ENCODE measurements around the gene RMDN2. TPM values are rescaled to one million over a fixed set of nuclear protein-coding genes. Genes with fewer than 3 reads are reported as not detected.

Gene RMDN2
- total RNA-seq, 4 donors from 2014 or later, result 9.6 to 14.4 (median 12.0) TPM

- TF ChIP-seq EP300 (IDR thresholded peaks at IDR 0.05), result no peak
- 54 to 57% methylated on average over 3 of the region's 3 CpGs for WGBS, 2 donors
- no peaks in the 10 kb centered on the region for H3K36me3 ChIP-seq
- no peak overlapping the region for H3K27ac ChIP-seq
- H3K4me3 ChIP-seq, result no peak overlapping the region
- H3K4me1 ChIP-seq, result peaks cover 0 to 16% (median 7%) of the 10 kb centered on the region in 4 donors
- no peaks in the 10 kb centered on the region for H3K9me3 ChIP-seq
- no peaks in the 10 kb centered on the region for H3K27me3 ChIP-seq
- DNase-seq (ENCODE audit: low spot score in 2 of 2), result no peak
These were observed 28.8 kb upstream of the RMDN2 start for GRCh38 chr2:37896319-37896718.

DNA sequence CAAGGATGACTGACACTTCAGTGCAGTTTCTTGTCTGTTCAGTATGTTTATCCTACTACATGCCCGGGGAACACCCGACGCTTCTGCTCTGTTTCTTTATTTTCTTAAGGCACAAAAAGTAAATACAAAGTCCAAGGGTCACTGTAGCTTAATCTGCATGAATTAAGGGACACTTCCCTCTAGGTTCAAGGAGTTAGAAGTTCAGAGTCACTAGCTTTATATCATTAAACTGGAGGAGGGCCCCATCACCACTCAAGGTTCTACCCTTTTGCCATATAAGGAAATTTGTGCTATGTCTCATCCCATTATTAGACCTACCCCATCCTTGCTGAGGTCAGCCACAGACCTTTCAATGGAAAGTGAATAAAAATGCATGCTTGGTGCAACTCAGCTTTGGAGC is 27.6 kb upstream of the RMDN2 start:
- H3K36me3 ChIP-seq, result no peaks in the 10 kb centered on the region
- no peak for TF ChIP-seq CTCF (IDR thresholded peaks at IDR 0.05)
- no peak overlapping the region for H3K27ac ChIP-seq
- no peaks in the 10 kb centered on the region for H3K9me3 ChIP-seq
- peaks cover 0 to 16% (median 7%) of the 10 kb centered on the region in 4 donors for H3K4me1 ChIP-seq
- H3K4me3 ChIP-seq, result no peak overlapping the region
- 50 to 60% methylated on average over 3 of the region's 3 CpGs for WGBS, 2 donors
- H3K27me3 ChIP-seq, result no peaks in the 10 kb centered on the region
- DNase-seq (ENCODE audit: low spot score in 2 of 2), result no peak

DNA sequence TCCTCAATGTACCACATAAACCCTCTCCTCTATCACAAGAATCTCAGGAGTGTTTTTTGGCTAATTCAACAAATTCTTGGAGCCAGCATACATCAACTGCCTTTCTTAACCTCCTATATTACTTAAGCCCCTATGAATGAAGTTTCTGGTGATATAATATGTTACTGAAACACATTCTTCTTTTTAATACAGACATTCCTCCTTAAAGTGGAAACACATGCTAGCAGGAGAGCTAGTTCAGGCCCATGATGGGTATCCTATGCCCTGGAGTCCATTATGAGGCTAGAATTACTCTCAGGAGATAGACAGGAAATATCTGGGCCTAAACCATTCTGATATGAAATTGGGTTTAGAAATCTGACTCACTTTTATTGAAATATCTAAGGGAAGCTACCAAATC is 26.6 kb upstream of the RMDN2 start:
- Histone ChIP-seq H3K9me3 (no peaks in the 10 kb centered on the region), H3K27me3 (no peaks in the 10 kb centered on the region), H3K4me1 (peaks cover 0 to 16% (median 7%) of the 10 kb centered on the region in 4 donors), H3K36me3 (no peaks in the 10 kb centered on the region), H3K27ac (no peak overlapping the region), H3K4me3 (no peak overlapping the region)
- DNase-seq (ENCODE audit: low spot score in 2 of 2), result no peak
- no peak for TF ChIP-seq POLR2A (IDR thresholded peaks at IDR 0.05)
- TF ChIP-seq EP300 (IDR thresholded peaks at IDR 0.05), result no peak
- no peak for TF ChIP-seq CTCF (IDR thresholded peaks at IDR 0.05)

DNA sequence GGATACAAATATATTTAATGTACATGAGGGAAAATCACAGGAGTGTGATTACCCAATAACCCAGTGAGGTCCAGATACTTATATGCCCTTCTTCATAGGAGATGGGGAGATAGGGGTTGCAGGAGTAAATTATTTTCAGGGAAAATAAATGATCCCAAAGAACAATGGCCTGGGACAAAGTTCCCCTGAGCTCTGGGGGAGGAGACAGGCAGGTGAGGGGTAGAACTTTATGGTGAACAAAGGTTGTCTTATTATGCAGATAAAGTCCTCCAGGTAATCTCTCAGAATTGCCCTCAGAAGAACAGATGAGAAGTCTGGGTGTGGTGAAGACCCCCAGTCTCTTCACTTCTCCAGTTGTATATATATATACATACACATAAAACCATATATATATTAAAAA is 22.1 kb upstream of the RMDN2 start:
- H3K4me1 ChIP-seq, result no peaks in the 10 kb centered on the region
- no peaks in the 10 kb centered on the region for H3K27me3 ChIP-seq
- no peaks in the 10 kb centered on the region for H3K9me3 ChIP-seq
- H3K36me3 ChIP-seq, result no peaks in the 10 kb centered on the region
- H3K4me3 ChIP-seq, result no peak overlapping the region
- no peak for DNase-seq (ENCODE audit: low spot score in 2 of 2)
- TF ChIP-seq EP300 (IDR thresholded peaks at IDR 0.05), result no peak
- no peak overlapping the region for H3K27ac ChIP-seq

GRCh38 chr2:37904425-37904824 is 20.7 kb upstream of the RMDN2 start:
- Histone ChIP-seq H3K27me3 (no peaks in the 10 kb centered on the region), H3K27ac (no peak overlapping the region), H3K4me1 (no peaks in the 10 kb centered on the region), H3K9me3 (no peaks in the 10 kb centered on the region), H3K4me3 (no peak overlapping the region), H3K36me3 (no peaks in the 10 kb centered on the region)
- no peak for DNase-seq (ENCODE audit: low spot score in 2 of 2)
- TF ChIP-seq EP300 (IDR thresholded peaks at IDR 0.05) (no peak), POLR2A (IDR thresholded peaks at IDR 0.05) (no peak), CTCF (IDR thresholded peaks at IDR 0.05) (no peak)
- WGBS, 2 donors, result 82 to 83% methylated on average over 3 of the region's 3 CpGs

DNA sequence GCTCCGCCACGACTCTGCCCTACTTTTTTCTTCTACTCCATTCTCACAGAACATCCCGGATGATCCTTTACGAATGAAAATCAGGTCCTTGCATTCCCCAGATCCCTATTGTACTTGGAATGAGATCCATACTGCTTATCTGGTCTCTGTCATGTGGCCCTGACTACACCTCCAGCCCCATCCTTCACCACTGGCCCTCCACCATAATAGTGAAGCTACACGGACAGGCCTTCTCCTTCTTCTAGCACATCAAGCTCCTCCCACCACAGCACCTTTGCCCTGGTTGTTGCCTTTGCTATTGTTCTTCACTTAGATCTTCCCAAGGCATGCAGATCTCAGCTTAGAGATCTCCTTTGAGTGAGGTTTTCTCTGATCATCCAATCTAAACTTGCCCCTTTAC is 20.1 kb upstream of the RMDN2 start:
- WGBS, 2 donors, result 66 to 69% methylated on average over 5 of the region's 5 CpGs
- Histone ChIP-seq H3K36me3 (no peaks in the 10 kb centered on the region), H3K4me3 (no peak overlapping the region), H3K27ac (no peak overlapping the region), H3K27me3 (no peaks in the 10 kb centered on the region), H3K9me3 (no peaks in the 10 kb centered on the region), H3K4me1 (no peaks in the 10 kb centered on the region)
- DNase-seq (ENCODE audit: low spot score in 2 of 2), result no peak
- TF ChIP-seq POLR2A (IDR thresholded peaks at IDR 0.05) (no peak), EP300 (IDR thresholded peaks at IDR 0.05) (no peak), CTCF (IDR thresholded peaks at IDR 0.05) (no peak)

Measured in tibial nerve (tissue), 4 donors.